NCI-H1436 treated with DMSO at 0.1 percent for 48 hours (cell line): Measurements from ENCODE around the gene FKBP6.
"Not testable (repeated sequence)": the region's sequence is repeated elsewhere in the genome, so short reads cannot be mapped to it uniquely, and the experiment has no call there.

Source experiments
- DNase-seq: peaks from one replicate; lab custom pipeline; 2025; lab: John Stamatoyannopoulos, UW

Gene FKBP6

DNA sequence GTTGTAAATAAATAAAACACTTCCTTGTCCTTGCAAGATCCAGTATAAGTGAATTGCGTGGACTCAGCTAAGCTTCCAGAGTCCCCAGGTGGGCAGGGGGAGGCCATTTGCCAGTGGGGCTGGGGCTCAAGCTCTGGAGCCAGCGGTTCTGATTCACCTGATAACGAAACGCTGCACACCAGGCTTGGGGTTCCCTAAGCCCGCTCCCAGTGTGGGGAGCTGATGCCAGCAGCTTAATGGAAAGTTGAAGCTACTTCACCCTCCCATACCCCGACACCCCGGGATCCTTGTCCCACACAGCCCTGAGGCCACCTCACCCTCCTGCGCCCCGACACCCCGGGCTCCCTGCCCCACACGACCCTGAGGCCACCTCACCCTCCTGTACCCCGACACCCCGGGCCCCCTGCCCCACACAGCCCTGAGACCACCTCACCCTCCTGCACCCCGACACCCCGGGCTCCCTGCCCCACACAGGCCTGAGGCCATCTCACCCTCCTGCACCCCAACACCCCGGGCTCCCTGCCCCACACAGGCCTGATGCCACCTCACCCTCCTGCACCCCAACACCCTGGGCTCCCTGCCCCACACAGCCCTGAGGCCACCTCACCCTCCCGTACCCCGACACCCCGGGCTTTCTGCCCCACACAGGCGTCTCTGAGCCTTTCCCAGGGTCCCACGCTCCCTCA, 30.8 kb downstream of the FKBP6 start:
- no peak for DNase-seq

DNA sequence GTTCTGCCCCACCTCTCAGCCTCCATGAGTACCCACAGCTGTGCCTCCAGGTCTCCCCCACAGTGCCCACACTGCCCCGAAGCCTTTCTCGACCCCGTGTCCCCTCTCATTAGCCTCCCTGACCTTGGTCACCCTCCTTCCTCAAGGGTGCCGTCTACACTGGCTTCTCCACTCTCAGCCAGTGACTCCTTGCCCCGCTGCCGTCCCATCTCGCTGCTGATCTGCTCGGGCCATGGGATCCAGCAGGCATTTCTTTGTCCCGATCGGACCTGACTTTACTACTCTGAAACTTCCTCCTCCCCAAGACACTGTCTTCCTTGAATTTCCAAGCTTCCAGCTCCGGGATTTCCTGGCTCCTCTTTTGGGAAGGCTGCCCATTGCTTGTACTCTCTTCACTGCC, 31.3 kb downstream of the FKBP6 start:
- DNase-seq: no peak

DNA sequence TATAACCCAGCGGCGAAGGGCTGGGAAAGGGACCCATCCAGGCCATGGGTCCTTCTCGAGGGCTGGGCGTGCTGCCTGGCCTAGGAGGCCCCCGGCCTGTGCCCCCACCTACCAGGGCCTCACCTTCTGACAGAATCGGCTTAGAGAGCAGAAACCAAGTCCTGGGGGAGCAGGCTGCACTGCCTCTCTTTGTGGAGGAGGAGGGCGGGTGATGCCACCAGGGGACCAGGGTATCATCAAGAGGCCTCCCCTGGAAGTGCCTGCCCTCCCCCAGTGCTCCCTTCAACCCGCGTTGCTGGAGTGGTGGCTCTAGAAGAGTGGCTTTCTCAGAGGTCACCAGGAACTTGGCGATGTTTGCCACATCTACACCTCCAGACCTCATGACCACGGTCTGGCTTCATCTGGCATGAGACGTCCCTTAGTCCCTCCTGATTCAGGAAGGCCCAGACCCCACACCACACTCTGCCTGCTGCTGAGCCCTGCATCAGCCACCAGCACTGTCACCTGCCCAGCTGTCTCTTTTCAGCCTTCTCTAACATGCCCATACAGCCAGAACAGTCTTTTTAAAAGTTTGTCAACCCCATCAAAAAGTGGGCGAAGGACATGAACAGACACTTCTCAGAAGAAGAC, 31.9 kb downstream of the FKBP6 start:
- no peak for DNase-seq

DNA sequence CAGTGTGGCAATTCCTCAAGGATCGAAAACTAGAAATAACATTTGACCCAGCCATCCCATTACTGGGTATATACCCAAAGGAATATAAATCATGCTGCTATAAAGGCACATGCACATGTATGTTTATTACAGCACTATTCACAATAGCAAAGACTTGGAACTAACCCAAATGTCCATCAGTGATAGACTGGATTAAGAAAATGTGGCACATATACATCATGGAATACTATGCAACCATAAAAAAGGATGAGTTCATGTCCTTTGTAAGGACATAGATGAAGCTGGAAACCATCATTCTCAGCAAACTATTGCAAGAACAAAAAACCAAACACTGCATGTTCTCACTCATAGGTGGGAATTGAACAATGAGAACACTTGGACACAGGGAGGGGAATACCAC, 32.6 kb downstream of the FKBP6 start:
- not testable (repeated sequence) for DNase-seq

DNA sequence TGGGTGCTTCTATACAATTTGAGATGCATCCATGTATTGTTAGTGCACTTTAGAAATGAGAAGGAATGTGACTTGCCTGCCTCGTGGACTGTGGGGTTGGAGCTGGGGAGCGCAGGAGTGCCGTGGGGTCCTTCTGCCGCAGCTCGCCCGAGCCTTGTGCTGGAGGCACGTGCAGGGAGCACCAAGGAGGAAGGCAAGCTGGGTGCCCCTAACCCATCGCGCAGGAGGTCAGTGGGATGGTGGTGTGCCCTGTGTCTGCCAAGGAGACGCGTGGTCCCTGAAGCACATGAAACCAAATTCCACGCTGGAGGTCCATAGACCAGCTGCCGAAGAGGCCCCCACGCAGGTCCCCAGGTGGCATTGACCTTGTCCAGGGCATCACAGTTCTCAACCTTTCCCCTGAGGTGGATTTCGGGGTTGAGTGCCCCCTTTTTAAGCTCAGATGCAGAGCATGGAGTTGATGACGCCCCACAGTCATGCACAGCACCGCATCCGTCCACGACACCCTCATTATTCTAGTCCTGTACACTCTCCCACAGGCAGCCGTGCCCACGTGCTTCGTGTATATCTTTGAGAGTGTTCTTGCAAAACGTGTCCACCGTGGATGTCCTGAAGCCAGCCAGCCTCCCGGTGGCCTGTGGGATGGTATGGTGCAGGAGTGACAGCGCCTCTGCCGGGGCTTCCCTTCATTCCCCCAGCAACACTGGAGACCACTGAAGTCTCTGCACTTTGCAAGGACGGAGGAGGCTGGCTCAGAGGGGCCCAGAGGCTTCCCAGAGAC, 35.5 kb downstream of the FKBP6 start:
- DNase-seq: no peak

DNA sequence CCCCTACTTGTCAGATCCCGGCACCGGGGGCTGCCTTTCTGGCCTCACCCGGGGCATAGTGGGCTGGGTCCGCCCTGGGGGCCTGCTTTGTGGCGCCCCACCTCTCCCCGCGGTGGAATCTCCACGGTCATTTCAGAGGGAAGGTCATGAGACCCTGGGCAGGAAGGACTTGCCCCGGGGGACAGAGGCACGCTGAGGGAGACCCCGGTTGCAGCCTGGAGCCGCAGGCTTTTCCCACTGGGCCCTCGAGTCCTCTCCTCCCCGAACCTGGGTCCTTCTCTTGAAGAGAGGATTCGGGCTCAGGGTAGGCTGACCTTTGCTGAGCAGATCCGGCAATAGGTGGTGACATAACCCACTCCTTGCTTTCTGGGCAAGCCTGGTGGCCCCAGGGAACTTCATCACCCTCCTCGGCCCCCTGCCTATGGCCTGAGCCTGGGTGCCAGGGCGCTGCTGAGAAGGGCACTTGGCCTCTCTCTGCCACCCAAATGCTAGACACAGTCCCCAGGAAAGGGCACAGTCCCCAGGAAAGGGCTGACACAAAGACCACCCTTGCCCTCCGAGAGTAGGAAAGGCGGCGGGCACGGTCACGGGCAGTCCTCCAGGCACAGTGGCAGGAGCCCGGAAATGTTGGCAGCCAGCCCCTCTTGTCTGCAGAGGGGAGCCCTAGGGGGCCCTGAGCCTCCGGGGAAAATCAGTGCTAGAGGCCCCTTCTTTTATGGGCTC, 36.2 kb downstream of the FKBP6 start:
- no peak for DNase-seq

DNA sequence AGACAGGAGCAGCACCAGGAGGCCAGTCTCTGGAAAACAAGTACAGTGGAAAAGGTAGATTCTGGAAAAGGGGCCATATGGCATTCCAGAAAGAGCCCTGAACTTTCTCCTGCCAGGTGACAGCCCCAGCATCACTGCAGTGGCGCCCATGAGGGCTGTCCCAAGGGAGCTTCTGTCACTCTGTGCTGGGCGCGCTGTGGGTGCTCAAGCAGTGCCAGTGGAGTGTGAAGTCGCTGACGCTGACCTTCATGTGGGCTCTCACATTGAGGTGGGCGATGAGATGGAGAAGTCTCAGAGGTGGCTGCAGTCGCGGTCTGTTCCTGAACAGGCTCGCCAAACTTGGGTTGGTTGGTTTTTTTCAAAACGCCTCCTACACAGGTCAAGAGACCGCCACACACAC, 38.2 kb downstream of the FKBP6 start:
- DNase-seq: no peak

DNA sequence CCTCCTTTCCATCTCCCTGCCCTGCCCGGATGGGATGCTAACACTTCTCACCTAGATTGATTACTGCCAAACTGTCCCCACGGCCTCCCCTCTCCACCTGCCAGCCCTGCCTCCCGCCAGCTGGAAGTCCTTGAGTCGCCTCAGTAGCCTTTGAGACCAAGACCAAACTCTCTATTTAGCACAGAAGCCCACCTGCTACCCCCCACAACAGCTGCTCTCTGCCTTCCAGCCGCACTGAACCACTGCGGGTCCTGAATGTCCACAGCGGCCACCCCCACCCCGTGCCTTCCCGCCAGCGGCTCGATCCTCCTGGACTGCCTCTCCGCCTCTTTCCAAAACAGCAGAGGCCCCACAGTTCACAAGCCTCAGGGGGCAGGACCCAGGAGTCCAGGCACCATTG, 39.0 kb downstream of the FKBP6 start:
- DNase-seq: no peak

DNA sequence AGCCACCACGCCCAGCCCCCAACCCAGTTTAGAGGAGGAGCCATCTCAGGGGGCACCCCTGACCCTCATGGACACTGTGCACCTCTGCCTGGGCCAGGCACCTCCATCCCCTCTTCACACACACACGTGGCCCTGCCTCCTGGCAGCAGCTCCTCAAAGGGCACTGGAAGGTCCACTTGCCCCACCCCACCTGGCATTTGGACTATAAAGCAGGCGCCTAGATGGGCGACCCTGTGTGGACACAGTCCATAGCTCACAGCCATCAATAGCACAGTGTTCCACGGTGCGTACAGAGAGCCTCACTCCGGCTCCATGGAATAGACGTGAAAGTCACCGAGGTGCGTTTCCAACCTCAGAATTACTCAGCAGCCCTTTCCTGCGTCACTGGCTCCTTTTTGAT, 41.0 kb downstream of the FKBP6 start:
- no peak for DNase-seq

DNA sequence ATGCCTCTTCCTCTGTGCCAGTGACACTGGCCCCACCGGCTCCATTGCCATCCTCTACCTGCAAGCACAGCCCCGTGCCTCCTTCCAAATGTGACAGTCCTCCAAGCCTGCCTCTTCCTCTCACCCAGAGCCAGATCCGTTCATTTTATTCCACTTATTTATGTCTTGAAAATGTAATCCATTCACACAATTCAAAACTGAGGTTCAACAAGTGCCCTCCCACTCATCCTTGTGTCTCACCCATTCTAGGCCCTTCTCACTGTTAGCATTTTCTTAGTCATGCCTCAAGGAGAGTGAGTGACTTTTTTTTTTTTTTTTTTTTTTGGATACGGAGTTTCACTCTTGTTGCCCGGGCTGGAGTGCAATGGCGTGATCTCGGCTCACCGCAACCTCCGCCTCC, 41.7 kb downstream of the FKBP6 start:
- no peak for DNase-seq

DNA sequence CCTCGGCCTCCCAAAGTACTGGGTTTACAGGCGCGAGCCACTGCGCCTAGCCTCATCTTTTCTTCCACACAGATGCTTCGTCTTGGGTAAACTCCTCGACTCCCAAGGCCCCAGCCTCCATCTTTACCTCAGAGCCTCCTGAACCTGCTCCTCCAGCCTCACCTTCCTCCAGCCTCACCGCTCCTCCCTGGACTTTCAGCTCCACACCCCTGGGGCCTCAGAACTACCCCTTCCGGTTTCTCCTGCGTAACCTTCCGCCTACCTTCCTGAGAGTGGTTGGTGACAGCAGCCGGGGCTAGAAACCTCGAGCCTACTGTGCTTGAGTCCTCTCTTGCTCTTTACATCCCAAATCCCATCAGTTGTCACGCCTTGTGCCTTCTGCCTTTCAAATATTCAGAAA, 45.8 kb downstream of the FKBP6 start:
- no peak for DNase-seq

DNA sequence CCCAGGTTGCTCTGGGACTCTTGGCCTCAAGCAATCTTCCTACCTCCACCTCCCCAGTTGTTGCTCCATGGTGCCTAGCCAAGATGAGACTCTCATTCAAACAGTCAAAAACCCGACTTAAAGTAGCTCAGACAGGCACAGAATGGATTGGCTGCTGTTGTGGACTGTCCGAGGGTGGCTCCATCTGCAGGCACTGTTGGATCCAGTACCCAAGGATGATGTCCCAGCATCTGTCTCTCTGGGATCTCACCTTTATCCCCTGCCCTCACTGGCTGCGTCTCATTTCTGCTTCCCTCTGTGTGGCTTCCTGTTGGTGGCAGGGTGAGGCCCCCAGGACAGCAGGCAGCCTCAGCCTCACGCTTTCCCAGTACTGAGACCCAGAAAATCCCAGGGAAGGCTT, 48.3 kb downstream of the FKBP6 start:
- DNase-seq: not testable (repeated sequence)

DNA sequence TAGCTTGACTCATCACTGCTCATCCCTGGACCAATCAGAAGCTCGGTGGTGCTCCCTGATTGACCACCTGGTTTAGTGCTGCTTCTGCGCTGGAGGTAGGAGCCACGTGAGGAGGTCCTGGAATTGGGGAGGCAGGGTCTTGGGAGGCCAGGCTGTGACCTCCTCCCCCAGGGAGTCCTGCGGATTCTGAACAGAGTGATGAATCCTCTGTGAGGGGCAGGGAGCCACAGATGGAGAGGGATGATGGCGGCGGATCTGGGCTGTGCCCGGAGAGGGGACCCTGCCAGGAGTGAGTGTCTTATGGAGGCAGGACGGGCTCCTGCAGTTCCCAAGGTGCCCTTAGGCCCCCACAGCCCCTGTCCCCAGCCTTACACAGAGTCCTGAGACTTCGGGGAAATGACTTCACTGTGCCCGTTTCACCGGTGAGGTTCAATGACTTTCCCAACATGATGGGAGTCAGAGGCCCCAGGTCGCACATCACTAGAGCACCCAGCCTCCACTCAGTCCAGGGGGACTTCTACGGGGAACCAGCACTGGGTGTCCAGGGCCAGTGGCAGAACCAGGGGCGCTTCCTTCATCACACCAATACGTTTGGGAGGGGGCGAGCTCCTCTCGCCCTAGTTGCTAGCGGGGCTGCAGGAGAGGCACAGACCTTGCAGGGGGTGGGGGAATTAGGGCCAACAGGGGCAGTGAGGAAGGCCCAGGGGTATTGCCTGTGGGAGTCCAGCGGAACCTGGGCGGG, 48.9 kb downstream of the FKBP6 start:
- no peak for DNase-seq

DNA sequence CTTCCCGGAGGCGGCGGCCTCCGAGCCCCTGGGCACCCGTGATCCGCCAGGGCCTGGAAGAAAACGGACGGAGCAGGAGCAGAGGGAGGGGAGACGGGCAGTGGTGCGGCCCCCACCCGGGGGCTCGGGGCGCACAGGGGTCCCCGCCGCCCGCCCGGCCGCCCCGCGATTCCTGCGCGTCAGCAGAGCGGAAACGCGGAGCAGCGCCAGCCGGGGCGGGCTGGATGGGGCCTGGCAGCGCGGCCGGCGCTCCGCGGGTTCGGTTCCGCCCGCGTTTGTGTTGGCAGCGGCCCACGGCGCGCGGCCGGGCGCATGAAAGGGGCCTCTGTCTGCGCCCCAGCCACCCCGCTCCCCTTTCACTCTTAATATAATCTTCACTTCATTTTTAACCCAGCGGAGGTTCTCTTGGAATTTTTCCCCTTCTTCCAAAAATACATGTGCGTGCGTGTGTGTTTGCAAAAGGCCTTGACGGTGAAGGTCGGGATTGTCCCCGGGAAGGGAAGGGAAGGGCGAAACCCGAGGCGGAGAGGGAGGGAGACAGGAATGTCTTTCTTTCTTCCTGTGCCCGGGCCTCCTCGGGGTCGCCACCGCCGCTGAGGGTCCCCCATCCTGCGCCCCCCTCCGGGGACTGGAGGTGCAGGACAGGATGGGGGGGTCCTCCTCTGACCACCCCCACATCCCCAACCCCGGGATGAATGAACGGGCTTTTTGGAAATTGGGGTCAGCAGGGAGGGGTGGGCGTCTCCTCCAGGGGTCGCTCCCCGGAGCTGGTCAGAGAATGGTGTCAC, 49.6 kb downstream of the FKBP6 start:
- DNase-seq: not testable (repeated sequence)

DNA sequence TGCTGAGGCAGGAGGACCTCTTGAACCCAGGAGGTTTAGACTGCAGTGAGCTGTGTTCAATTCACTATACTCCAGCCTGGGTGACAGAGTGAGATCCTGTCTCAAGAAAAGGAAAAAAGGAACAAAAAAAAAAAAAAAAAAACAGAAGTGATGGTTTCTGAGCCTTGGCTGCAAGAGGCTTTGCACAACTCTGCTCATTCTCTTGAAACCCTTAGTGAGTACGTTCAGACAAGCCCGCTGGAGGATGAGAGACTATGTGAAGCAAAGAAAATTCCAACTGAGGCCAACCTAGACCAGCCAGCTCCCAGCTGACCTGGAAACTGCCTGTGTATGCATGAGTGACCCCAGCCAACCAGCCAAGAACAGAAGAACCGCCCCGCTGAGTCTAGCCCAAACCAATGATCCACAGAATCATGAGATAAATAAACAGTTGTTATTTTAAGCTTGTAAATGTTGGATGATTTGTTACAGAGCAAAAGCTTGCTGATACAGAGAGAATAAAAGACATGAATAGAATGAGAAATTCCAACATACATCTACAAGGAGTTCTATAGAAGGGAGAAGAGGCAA, 55.1 kb downstream of the FKBP6 start:
- DNase-seq: no peak

DNA sequence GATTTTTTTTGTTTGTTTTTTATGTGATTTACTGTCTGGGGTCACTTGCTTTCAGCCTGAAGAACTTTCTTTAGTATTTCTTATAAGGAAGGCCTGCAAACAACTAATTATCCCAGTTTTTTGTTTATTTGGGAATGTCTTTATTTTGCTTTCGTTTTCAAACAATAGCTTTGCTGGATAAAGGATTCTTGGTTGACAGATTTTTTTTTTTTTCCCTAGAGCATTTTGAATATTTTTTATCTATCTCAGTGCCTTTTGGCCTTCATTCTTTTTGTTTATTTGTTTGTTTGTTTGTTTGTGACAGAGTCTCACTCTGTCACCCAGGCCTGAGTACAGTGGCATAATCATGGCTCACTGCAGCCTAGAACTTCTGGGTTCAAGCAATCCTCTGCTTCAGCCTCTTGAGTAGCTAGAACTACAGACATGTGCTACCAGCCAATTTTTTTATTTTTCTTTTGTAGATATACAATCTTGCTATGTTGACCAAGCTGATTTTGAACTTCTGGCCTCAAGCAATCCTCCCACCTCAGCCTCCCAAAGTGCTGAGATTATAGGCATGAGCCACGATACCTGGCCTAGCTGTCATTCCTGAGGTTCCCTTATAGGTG, 59.4 kb downstream of the FKBP6 start:
- DNase-seq: no peak

DNA sequence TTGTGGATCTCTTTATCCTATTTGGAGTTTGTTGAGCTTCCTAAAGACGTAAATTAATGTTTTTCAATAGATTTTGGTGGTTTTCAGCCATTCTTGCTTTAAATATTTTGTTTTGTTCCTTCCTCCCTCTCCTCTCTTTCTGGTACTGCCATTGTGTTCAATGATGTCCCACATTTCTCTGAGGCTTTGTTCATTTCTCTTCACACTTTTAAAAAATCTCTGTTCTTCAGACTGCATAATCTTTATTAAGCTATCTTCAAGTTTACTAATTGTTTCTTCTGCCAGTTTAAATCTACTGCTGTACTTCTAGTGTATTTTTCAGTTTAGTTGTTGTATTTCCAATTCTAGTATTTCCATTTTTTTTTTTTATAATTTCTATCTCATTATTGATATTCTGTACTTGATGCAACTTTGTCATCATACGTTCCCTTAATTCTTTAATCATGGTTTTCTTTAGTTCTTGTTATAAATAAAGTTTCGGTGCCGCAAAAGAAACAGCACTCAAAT, 60.0 kb downstream of the FKBP6 start:
- no peak for DNase-seq

DNA sequence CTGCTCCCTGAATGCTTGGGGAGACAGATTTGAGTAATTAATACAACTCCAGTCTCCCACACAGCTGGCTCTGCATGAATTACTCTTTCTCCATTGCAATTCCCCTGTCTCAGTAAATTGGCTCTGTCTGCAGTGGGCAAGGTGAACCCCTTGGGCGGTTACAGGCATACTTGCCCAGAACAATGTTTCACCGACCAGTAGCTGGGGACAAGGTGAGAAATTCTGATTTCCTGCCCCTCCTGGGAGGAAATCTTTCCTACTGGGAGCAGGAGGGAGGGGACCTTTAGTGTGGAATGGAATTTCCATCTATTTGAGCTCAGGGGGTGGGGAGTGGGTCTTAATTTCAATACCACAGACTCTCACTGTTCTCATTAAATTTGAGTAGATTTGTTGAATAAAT, 63.4 kb downstream of the FKBP6 start:
- DNase-seq: no peak

DNA sequence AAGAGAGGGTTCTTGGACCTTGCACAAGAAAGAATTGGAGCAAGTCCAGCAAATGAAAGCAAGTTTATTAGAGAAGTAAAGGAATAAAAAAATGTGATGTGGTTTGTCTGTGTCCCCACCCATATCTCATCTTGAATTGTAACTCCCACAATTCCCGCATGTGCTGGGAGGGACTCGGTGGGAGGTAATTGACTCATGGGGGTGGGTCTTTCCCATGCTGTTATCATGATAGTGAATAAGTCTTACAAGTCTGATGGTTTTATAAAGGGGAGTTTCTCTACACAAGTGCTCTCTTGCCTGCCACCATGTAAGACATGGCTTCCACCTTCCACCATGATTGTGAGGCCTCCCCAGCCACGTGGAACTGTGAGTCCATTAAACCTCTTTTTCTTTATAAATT, 66.5 kb downstream of the FKBP6 start:
- DNase-seq: no peak
